ENCODE results near the gene TSPYL4.

DNA sequence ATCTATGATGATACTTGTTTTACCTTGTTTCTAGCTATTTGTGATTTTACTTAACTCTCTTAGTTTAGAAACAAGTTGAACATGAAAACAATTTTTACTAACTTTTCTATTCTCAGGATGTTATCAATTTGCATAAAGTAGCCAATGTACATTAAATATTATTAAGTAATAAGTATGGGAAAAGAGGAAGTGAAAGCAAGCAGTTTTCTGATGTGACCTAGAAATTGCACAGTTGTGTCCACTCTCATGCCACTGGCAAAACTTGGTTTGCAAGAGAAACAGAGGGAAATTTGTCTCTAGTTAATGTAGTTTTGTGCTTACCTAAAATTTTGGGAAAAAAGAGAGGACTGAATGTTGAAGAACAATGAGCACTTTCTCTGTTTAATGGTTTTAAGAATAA is 45.1 kb upstream of the TSPYL4 start:
- TF ChIP-seq CTCF (IDR thresholded peaks at IDR 0.05) (no peak), POLR2A (IDR thresholded peaks at IDR 0.05) (no peak), POLR2AphosphoS5 (IDR thresholded peaks at IDR 0.05) (no peak)
